Adrenal gland (tissue), 12 donors: ENCODE measurements around the gene MAPK12. TPM values are rescaled to one million over a fixed set of nuclear protein-coding genes. Genes with fewer than 3 reads are reported as not detected.

Experiments used
- DNase-seq, 7 donors: peaks; one replicate each; pipeline ENCODE4 v3.0.0-alpha.2; 2019 to 2020
- H3K27ac ChIP-seq, 5 donors: fragments of 200-600 bp; sonication (generic) in 4 of 5; 1 replicate in 3 of 5; 2 replicates in 2 of 5; pipeline versions ENCODE4 v1.5.1 to v1.8.0; 2016 to 2020; ENCODE audit warnings: mild to moderate bottlenecking in 1 of 5
- H3K27me3 ChIP-seq: fragments of 200-600 bp; 2 replicates; pipeline ENCODE4 v1.8.0; 2021
- H3K36me3 ChIP-seq, 2 donors: fragments of 200-600 bp; replicated peaks in 1 of 2; 1 replicate in 1 of 2; 2 replicates in 1 of 2; pipeline versions ENCODE4 v1.5.1 to v1.8.0; 2018 to 2022
- H3K4me1 ChIP-seq, 2 donors: fragments of 200-600 bp; replicated peaks in 1 of 2; 1 replicate in 1 of 2; 2 replicates in 1 of 2; pipeline versions ENCODE4 v1.5.1 to v1.8.0; 2018 to 2021
- H3K4me3 ChIP-seq, 4 donors: fragments of 200-600 bp; sonication (generic) in 3 of 4; one replicate each; pipeline ENCODE4 v1.5.1; 2016 to 2018
- H3K9me3 ChIP-seq, 3 donors: fragments of 200-600 bp; sonication (generic) in 1 of 3; replicated peaks in 1 of 3; 1 replicate in 2 of 3; 2 replicates in 1 of 3; pipeline versions ENCODE4 v1.5.1 to v1.8.0; 2016 to 2021
- CTCF ChIP-seq, 6 experiments: fragments of 450-650 bp in 4 of 6; fragments of 200-600 bp in 2 of 6; sonication (generic) in 1 of 6; IDR thresholded peaks; 1 replicate in 5 of 6; 2 replicates in 1 of 6; pipeline versions ENCODE4 v1.5.1 to v1.8.0; 2016 to 2021; ENCODE audit warnings: antibody characterized with exemption in 6 of 6, mild to moderate bottlenecking in 2 of 6, moderate library complexity in 1 of 6
- POLR2A ChIP-seq, 2 donors: fragments of 450-650 bp; IDR thresholded peaks; one replicate each; pipeline ENCODE4 v1.6.1; 2017; ENCODE audit warnings: antibody characterized with exemption in 2 of 2, mild to moderate bottlenecking in 2 of 2, moderate library complexity in 1 of 2
- WGBS, 4 donors: extraction: QIAGEN DNeasy Blood & Tissue Kit in 2 of 4; methylation state at CpG; one replicate each; pipeline versions ENCODE4 v1.1.5 to v1.1.7; 2013 to 2017; 5-methylcytosine and 5-hydroxymethylcytosine counted together
- intact Hi-C, 2 donors: fragments of 100-400 bp; cut with DNase I; formaldehyde crosslinking; loops; one replicate each; pipeline versions ENCODE4 v1.14.1 to v1.15.0; 2022 to 2023
- polyA plus RNA-seq, 3 donors: library from polyadenylated mRNA; stranded (reverse); fragments of 200-250 nt in 2 of 3; fragments of 350-450 nt in 1 of 3; fragmentation: Illumina TruSeq in 1 of 3; extraction: RNeasy Lipid Tissue Mini Kit (QIAGEN cat#74804) in 1 of 3; gene quantifications; one replicate each; pipeline ENCODE4 v1.2.3, GENCODE V29; 2013 to 2014
- total RNA-seq, 9 donors: library from RNA; depleted of rRNA in 4 of 9; stranded (reverse); fragments of >200 nt in 4 of 9; fragments of 120-200 nt in 1 of 9; fragmentation: NEBNext Ultra II Directional in 1 of 9; extraction: Animal tissue kit (Norgen Biotek cat#: 25700) in 1 of 9; gene quantifications; one replicate each; pipeline versions ENCODE4 v1.1.0 to v1.2.4, GENCODE V29; 2013 to 2023
- donor health status: healthy with polysubstance abuse.
- donor health status: Bipolar disorder and iron deficiency.
- donor health status: DM: yes; HTN: yes; CAD: no.
- donor health status: DM: no; HTN: no; CAD: no.
- donor health status: DM: no; HTN: no; CAD: no.
- donor health status: DM: yes; HTN: yes; CAD: no.

Gene MAPK12
- total and polyA plus RNA-seq, 12 donors: 1.7 to 17.1 (median 5.4) TPM

GRCh38 chr22:50227579-50228215, 33.8 kb downstream of the MAPK12 start:
- Histone ChIP-seq H3K27me3 (no peaks in the 10 kb centered on the region), H3K4me1 (no peaks in the 10 kb centered on the region), H3K9me3 (no peaks in the 10 kb centered on the region), H3K36me3 (peaks cover 0 to 54% of the 10 kb centered on the region in 2 donors), H3K27ac (no peak overlapping the region), H3K4me3 (no peak overlapping the region)
- TF ChIP-seq POLR2A (IDR thresholded peaks at IDR 0.05): no peak
- TF ChIP-seq CTCF (IDR thresholded peaks at IDR 0.05): no peak
- 90 to 95% (median 94%) methylated on average over 9 to 25 of the region's 25 CpGs for WGBS, 4 donors
- DNase-seq: no peak
- intact Hi-C loops: no loop called here

- no peak for DNase-seq
- Histone ChIP-seq H3K4me3 (no peak overlapping the region), H3K27me3 (no peaks in the 10 kb centered on the region), H3K4me1 (no peaks in the 10 kb centered on the region), H3K9me3 (no peaks in the 10 kb centered on the region), H3K27ac (no peak overlapping the region), H3K36me3 (peaks cover 0 to 56% of the 10 kb centered on the region in 2 donors)
- intact Hi-C loops: no loop called here
- TF ChIP-seq POLR2A (IDR thresholded peaks at IDR 0.05) (no peak), CTCF (IDR thresholded peaks at IDR 0.05) (no peak)
- WGBS, 4 donors: 88 to 93% (median 93%) methylated on average over 17 to 18 of the region's 18 CpGs; no CpG with 5 or more reads in 1 of the 4 donors
Observed at GRCh38 chr22:50226875-50227165, 34.7 kb downstream of the MAPK12 start.

GRCh38 chr22:50226063-50226874, 35.2 kb downstream of the MAPK12 start:
- Histone ChIP-seq H3K4me1 (no peaks in the 10 kb centered on the region), H3K27ac (no peak overlapping the region), H3K36me3 (peaks cover 0 to 62% of the 10 kb centered on the region in 2 donors), H3K27me3 (no peaks in the 10 kb centered on the region), H3K9me3 (no peaks in the 10 kb centered on the region), H3K4me3 (no peak overlapping the region)
- TF ChIP-seq POLR2A (IDR thresholded peaks at IDR 0.05) (no peak), CTCF (IDR thresholded peaks at IDR 0.05) (no peak)
- intact Hi-C loops: no loop called here
- DNase-seq: no peak
- WGBS, 4 donors: 91 to 93% (median 93%) methylated on average over 16 to 31 of the region's 31 CpGs

- Histone ChIP-seq H3K27me3 (no peaks in the 10 kb centered on the region), H3K36me3 (peaks cover 0 to 71% of the 10 kb centered on the region in 2 donors), H3K27ac (no peak overlapping the region), H3K4me3 (no peak overlapping the region), H3K4me1 (no peaks in the 10 kb centered on the region), H3K9me3 (no peaks in the 10 kb centered on the region)
- WGBS, 4 donors: 85 to 93% (median 87%) methylated on average over 14 to 24 of the region's 24 CpGs
- DNase-seq: no peak
- intact Hi-C loops: no loop called here
- TF ChIP-seq POLR2A (IDR thresholded peaks at IDR 0.05) (no peak), CTCF (IDR thresholded peaks at IDR 0.05) (no peak)
Observed at GRCh38 chr22:50225200-50225969, 36.1 kb downstream of the MAPK12 start.
